WTC11 (cell line): ENCODE measurements around the gene LARGE1. TPM values are rescaled to one million over a fixed set of nuclear protein-coding genes. Genes with fewer than 3 reads are reported as not detected.

Experiments
- ATAC-seq: fragments of 200-7000 bp; cut with Tn5 transposase; 2 replicates; pipeline ENCODE4 v1.10.0; 2021; ENCODE audit warnings: mild to moderate bottlenecking, moderate library complexity
- CTCF ChIA-PET: fragments of 300-600 bp; sonication (Branson Sonifier 250); formaldehyde crosslinking; loops from one replicate; lab custom pipeline; 2021; ENCODE audit warnings: antibody characterized with exemption; lab: Charles Lee
- POLR2A ChIA-PET: fragments of 350-600 bp; sonication (Branson Sonifier 250); formaldehyde crosslinking; loops from one replicate; lab custom pipeline; 2021; ENCODE audit warnings: antibody characterized with exemption; lab: Charles Lee
- DNase-seq: peaks from one replicate; pipeline ENCODE4 v3.0.0; 2021; ENCODE audit warnings: low spot score
- H3K27ac Mint-ChIP-seq: 2 replicates; pipeline ENCODE4 v1.8.0; 2021; ENCODE audit warnings: mixed read lengths
- H3K27me3 Mint-ChIP-seq: 2 replicates; pipeline ENCODE4 v1.8.0; 2021; ENCODE audit warnings: low read depth, mild to moderate bottlenecking, moderate library complexity, mixed read lengths
- H3K36me3 Mint-ChIP-seq: 2 replicates; pipeline ENCODE4 v1.8.0; 2021; ENCODE audit warnings: mixed read lengths
- H3K4me1 Mint-ChIP-seq: 2 replicates; pipeline ENCODE4 v1.8.0; 2022; ENCODE audit warnings: mixed read lengths
- H3K4me3 Mint-ChIP-seq: 2 replicates; pipeline ENCODE4 v1.8.0; 2021; ENCODE audit warnings: mild to moderate bottlenecking, moderate library complexity, mixed read lengths
- H3K9me3 Mint-ChIP-seq: 2 replicates; pipeline ENCODE4 v1.8.0; 2021; ENCODE audit warnings: mixed read lengths
- CREB1 ChIP-seq: sonication (generic); formaldehyde crosslinking; IDR thresholded peaks from 2 replicates; pipeline ENCODE4 v1.8.0; 2023; ENCODE audit warnings: mild to moderate bottlenecking, missing genetic modification reagents
- FOXJ3 ChIP-seq: sonication (generic); formaldehyde crosslinking; IDR thresholded peaks from 2 replicates; pipeline ENCODE4 v1.9.0; 2021; ENCODE audit warnings: missing genetic modification reagents, mild to moderate bottlenecking, borderline replicate concordance
- FOXK1 ChIP-seq: sonication (generic); formaldehyde crosslinking; IDR thresholded peaks from 2 replicates; pipeline ENCODE4 v1.8.0; 2022; ENCODE audit warnings: mild to moderate bottlenecking, moderate library complexity, missing genetic modification reagents
- FOXP1 ChIP-seq: sonication (generic); formaldehyde crosslinking; IDR thresholded peaks from 2 replicates; pipeline ENCODE4 v1.8.0; 2022; ENCODE audit warnings: missing genetic modification reagents, mild to moderate bottlenecking, moderate library complexity, borderline replicate concordance
- NFE2L1 ChIP-seq: sonication (generic); formaldehyde crosslinking; IDR thresholded peaks from 2 replicates; pipeline ENCODE4 v1.8.1; 2023; ENCODE audit warnings: missing genetic modification reagents
- NR1H2 ChIP-seq: sonication (generic); formaldehyde crosslinking; IDR thresholded peaks from 2 replicates; pipeline ENCODE4 v1.9.0; 2021; ENCODE audit warnings: mild to moderate bottlenecking, moderate library complexity, missing genetic modification reagents
- NR2C2 ChIP-seq: sonication (generic); formaldehyde crosslinking; IDR thresholded peaks from 2 replicates; pipeline ENCODE4 v1.8.0; 2022; ENCODE audit warnings: mild to moderate bottlenecking, missing genetic modification reagents
- PRRX2 ChIP-seq: fragments of 250-450 bp; sonication (Bioruptor Pico); IDR thresholded peaks from 2 replicates; pipeline ENCODE4 v1.8.0; 2021; ENCODE audit warnings: mild to moderate bottlenecking
- RORB ChIP-seq: fragments of 250-450 bp; sonication (Bioruptor Pico); IDR thresholded peaks from 2 replicates; pipeline ENCODE4 v1.9.0; 2021; ENCODE audit warnings: mild to moderate bottlenecking
- SOX15 ChIP-seq: fragments of 250-450 bp; sonication (Bioruptor Pico); IDR thresholded peaks from 2 replicates; pipeline ENCODE4 v1.9.0; 2021; ENCODE audit warnings: mild to moderate bottlenecking
- SP1 ChIP-seq: sonication (generic); formaldehyde crosslinking; conservative IDR thresholded peaks from 2 replicates; pipeline ENCODE4 v1.8.1; 2022; ENCODE audit warnings: missing genetic modification reagents
- TCF7 ChIP-seq: sonication (generic); formaldehyde crosslinking; IDR thresholded peaks from 2 replicates; pipeline ENCODE4 v1.8.0; 2022; ENCODE audit warnings: mild to moderate bottlenecking, low read depth, missing genetic modification reagents, moderate library complexity
- TEAD1 ChIP-seq: sonication (generic); formaldehyde crosslinking; IDR thresholded peaks from 2 replicates; pipeline ENCODE4 v1.8.0; 2022; ENCODE audit warnings: mild to moderate bottlenecking, missing genetic modification reagents
- TEAD4 ChIP-seq: sonication (generic); formaldehyde crosslinking; IDR thresholded peaks from 2 replicates; pipeline ENCODE4 v1.8.0; 2022; ENCODE audit warnings: mild to moderate bottlenecking, missing genetic modification reagents
- TP53 ChIP-seq: sonication (generic); formaldehyde crosslinking; IDR thresholded peaks from 2 replicates; pipeline ENCODE4 v1.8.1; 2023; ENCODE audit warnings: mild to moderate bottlenecking, missing genetic modification reagents
- ZNF219 ChIP-seq: sonication (generic); formaldehyde crosslinking; IDR thresholded peaks from 2 replicates; pipeline ENCODE4 v1.8.0; 2023; ENCODE audit warnings: missing genetic modification reagents, mild to moderate bottlenecking, borderline replicate concordance
- ZNF671 ChIP-seq: fragments of 250-450 bp; sonication (Bioruptor Pico); IDR thresholded peaks from 2 replicates; pipeline ENCODE4 v1.8.0; 2021; ENCODE audit warnings: mild to moderate bottlenecking
- total RNA-seq: library from RNA; stranded (reverse); gene quantifications from 3 replicates; pipeline ENCODE4 v1.2.3, GENCODE V29; 2021
- TF ChIP-seq, protein P1 (sequence below): sonication (generic); formaldehyde crosslinking; IDR thresholded peaks from 2 replicates; pipeline ENCODE4 v1.8.1; 2023; ENCODE audit warnings: mild to moderate bottlenecking, missing genetic modification reagents
- TF ChIP-seq, protein P2 (sequence below): sonication (generic); formaldehyde crosslinking; IDR thresholded peaks from 2 replicates; pipeline ENCODE4 v1.8.0; 2022; ENCODE audit warnings: missing genetic modification reagents
- TF ChIP-seq, protein P3 (sequence below): sonication (generic); formaldehyde crosslinking; IDR thresholded peaks from 2 replicates; pipeline ENCODE4 v1.8.0; 2022; ENCODE audit warnings: mild to moderate bottlenecking, missing genetic modification reagents
- TF ChIP-seq, protein P4 (sequence below): sonication (generic); formaldehyde crosslinking; IDR thresholded peaks from 2 replicates; pipeline ENCODE4 v1.8.0; 2022; ENCODE audit warnings: mild to moderate bottlenecking, missing genetic modification reagents
- TF ChIP-seq, protein P5 (sequence below): fragments of 250-450 bp; sonication (Bioruptor Pico); conservative IDR thresholded peaks from 2 replicates; pipeline ENCODE4 v1.9.0; 2021; ENCODE audit warnings: mild to moderate bottlenecking
- TF ChIP-seq, protein P6 (sequence below): sonication (generic); formaldehyde crosslinking; IDR thresholded peaks from 2 replicates; pipeline ENCODE4 v1.8.0; 2023; ENCODE audit warnings: missing genetic modification reagents, mild to moderate bottlenecking, borderline replicate concordance

Gene LARGE1
- total RNA-seq, 1 experiment from 2014 or later, result 72.6 TPM

DNA sequence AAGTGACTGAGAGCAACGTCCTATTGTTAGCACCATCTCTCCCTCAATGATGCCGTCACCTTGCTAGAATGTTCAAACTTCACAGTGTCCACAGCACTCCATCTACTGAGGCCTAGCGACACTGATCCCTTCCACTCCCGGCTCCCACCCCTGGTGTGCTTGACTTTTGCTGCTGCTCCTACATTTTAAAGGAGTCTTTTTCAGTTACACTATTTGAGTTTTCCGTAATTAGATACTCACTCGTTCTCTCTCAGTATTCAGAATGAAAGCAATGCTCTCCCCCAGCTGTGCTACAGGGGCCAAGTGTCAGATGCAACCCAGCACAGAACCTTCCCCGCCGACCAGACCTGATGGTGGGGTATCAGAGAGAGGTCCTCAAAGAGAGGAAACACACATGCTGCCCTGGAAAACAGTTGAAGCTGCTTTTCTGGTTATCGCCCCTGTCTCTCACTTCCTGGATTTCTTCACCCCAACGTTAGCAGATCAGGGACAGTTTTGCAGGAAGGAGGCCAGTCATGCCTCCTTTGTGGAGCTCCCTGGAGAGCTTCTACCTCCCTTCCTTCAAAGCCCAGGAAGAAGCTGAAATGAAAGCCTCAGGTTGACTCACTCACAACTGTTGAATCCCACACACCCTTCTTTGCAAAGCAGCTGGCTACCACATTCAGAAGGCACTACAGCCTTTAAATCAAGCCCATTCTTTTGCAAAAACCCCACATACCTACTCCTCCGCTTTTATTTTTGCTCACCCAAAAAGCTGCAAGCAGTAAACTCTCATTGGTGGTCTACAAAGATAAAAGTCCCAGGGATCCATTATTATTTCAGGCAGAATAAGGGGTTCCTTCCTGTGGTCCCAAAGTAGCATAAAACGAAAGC lies 23.5 kb downstream of the LARGE1 start:
- H3K4me3 Mint-ChIP-seq, result peak overlapping the region; percentile 53
- peaks cover 96% of the 10 kb centered on the region for H3K4me1 Mint-ChIP-seq
- peaks cover 12% of the 10 kb centered on the region for H3K36me3 Mint-ChIP-seq
- ATAC-seq (peak; percentile 85), DNase-seq (no peak)
- POLR2A ChIA-PET, result interaction anchor here (1.1 to 1.7 kb wide), 2 partner anchors 11 to 25 kb away, joined by 3 to 13 read pairs; no protein-coding TSS in a partner anchor
- H3K9me3 Mint-ChIP-seq, result peaks cover 7% of the 10 kb centered on the region
- peak overlapping the region; percentile 99 for H3K27ac Mint-ChIP-seq
- H3K27me3 Mint-ChIP-seq, result no peaks in the 10 kb centered on the region
- CTCF ChIA-PET, result interaction anchor here (0.9 to 1.5 kb wide), 5 partner anchors 17 to 67 kb away, joined by 3 to 12 read pairs (median 4); no protein-coding TSS in a partner anchor
- TF ChIP-seq RORB (CRISPR knock-in tag), result no peak
- TF ChIP-seq, protein P1, sequence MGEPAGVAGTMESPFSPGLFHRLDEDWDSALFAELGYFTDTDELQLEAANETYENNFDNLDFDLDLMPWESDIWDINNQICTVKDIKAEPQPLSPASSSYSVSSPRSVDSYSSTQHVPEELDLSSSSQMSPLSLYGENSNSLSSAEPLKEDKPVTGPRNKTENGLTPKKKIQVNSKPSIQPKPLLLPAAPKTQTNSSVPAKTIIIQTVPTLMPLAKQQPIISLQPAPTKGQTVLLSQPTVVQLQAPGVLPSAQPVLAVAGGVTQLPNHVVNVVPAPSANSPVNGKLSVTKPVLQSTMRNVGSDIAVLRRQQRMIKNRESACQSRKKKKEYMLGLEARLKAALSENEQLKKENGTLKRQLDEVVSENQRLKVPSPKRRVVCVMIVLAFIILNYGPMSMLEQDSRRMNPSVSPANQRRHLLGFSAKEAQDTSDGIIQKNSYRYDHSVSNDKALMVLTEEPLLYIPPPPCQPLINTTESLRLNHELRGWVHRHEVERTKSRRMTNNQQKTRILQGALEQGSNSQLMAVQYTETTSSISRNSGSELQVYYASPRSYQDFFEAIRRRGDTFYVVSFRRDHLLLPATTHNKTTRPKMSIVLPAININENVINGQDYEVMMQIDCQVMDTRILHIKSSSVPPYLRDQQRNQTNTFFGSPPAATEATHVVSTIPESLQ (CRISPR knock-in tag), result no peak
- no peak for TF ChIP-seq SOX15 (CRISPR knock-in tag)
- no peak for TF ChIP-seq FOXJ3 (CRISPR knock-in tag)
- no peak for TF ChIP-seq ZNF671 (CRISPR knock-in tag)
- no peak for TF ChIP-seq TEAD4 (CRISPR knock-in tag)
- TF ChIP-seq NFE2L1 (CRISPR knock-in tag), result no peak
- TF ChIP-seq, protein P2, sequence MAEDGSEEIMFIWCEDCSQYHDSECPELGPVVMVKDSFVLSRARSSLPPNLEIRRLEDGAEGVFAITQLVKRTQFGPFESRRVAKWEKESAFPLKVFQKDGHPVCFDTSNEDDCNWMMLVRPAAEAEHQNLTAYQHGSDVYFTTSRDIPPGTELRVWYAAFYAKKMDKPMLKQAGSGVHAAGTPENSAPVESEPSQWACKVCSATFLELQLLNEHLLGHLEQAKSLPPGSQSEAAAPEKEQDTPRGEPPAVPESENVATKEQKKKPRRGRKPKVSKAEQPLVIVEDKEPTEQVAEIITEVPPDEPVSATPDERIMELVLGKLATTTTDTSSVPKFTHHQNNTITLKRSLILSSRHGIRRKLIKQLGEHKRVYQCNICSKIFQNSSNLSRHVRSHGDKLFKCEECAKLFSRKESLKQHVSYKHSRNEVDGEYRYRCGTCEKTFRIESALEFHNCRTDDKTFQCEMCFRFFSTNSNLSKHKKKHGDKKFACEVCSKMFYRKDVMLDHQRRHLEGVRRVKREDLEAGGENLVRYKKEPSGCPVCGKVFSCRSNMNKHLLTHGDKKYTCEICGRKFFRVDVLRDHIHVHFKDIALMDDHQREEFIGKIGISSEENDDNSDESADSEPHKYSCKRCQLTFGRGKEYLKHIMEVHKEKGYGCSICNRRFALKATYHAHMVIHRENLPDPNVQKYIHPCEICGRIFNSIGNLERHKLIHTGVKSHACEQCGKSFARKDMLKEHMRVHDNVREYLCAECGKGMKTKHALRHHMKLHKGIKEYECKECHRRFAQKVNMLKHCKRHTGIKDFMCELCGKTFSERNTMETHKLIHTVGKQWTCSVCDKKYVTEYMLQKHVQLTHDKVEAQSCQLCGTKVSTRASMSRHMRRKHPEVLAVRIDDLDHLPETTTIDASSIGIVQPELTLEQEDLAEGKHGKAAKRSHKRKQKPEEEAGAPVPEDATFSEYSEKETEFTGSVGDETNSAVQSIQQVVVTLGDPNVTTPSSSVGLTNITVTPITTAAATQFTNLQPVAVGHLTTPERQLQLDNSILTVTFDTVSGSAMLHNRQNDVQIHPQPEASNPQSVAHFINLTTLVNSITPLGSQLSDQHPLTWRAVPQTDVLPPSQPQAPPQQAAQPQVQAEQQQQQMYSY, result no peak
- TF ChIP-seq TEAD1 (CRISPR knock-in tag), result no peak
- no peak for TF ChIP-seq NR2C2 (CRISPR knock-in tag)
- no peak for TF ChIP-seq FOXP1 (CRISPR knock-in tag)
- TF ChIP-seq, protein P3, sequence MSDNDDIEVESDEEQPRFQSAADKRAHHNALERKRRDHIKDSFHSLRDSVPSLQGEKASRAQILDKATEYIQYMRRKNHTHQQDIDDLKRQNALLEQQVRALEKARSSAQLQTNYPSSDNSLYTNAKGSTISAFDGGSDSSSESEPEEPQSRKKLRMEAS, result no peak
- no peak for TF ChIP-seq PRRX2 (CRISPR knock-in tag)
- TF ChIP-seq, protein P4, sequence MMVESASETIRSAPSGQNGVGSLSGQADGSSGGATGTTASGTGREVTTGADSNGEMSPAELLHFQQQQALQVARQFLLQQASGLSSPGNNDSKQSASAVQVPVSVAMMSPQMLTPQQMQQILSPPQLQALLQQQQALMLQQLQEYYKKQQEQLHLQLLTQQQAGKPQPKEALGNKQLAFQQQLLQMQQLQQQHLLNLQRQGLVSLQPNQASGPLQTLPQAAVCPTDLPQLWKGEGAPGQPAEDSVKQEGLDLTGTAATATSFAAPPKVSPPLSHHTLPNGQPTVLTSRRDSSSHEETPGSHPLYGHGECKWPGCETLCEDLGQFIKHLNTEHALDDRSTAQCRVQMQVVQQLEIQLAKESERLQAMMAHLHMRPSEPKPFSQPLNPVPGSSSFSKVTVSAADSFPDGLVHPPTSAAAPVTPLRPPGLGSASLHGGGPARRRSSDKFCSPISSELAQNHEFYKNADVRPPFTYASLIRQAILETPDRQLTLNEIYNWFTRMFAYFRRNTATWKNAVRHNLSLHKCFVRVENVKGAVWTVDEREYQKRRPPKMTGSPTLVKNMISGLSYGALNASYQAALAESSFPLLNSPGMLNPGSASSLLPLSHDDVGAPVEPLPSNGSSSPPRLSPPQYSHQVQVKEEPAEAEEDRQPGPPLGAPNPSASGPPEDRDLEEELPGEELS, result 0 out of 2 replicates have a peak, but pooled peaks have one; percentile 26
- no peak for TF ChIP-seq SP1
- no peak for TF ChIP-seq TP53 (CRISPR knock-in tag)
- no peak for TF ChIP-seq TCF7
- TF ChIP-seq, protein P5, sequence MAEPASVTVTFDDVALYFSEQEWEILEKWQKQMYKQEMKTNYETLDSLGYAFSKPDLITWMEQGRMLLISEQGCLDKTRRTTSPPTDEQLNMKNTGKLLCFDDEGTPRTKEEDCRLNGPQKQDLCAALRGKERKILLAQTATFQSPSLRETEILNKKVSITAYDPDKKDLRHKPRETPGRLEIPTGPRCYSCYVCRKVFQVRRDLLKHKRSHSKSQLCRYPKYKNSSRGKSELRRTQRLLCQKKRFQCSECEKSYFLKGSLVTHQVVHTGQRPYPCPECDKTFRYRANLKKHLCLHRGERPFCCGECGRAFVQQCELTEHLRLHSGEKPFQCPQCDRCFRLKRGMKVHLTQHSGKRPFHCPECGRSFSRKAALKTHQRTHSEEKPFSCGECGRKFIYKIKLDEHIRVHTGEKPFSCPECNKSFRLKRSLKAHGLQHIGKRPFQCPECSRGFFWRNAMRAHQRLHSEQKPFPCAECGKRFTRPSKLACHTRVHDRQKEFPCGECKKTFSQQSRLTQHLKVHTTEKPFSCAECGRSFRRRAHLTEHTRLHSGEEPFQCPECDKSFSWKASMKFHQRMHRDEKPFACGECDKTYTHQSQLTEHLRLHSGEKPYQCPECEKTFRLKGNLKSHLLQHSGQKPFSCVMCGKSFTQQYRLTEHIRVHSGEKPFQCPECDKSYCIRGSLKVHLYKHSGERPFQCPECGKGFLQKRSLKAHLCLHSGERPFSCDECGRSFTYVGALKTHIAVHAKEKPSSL (CRISPR knock-in tag), result no peak
- TF ChIP-seq, protein P6, sequence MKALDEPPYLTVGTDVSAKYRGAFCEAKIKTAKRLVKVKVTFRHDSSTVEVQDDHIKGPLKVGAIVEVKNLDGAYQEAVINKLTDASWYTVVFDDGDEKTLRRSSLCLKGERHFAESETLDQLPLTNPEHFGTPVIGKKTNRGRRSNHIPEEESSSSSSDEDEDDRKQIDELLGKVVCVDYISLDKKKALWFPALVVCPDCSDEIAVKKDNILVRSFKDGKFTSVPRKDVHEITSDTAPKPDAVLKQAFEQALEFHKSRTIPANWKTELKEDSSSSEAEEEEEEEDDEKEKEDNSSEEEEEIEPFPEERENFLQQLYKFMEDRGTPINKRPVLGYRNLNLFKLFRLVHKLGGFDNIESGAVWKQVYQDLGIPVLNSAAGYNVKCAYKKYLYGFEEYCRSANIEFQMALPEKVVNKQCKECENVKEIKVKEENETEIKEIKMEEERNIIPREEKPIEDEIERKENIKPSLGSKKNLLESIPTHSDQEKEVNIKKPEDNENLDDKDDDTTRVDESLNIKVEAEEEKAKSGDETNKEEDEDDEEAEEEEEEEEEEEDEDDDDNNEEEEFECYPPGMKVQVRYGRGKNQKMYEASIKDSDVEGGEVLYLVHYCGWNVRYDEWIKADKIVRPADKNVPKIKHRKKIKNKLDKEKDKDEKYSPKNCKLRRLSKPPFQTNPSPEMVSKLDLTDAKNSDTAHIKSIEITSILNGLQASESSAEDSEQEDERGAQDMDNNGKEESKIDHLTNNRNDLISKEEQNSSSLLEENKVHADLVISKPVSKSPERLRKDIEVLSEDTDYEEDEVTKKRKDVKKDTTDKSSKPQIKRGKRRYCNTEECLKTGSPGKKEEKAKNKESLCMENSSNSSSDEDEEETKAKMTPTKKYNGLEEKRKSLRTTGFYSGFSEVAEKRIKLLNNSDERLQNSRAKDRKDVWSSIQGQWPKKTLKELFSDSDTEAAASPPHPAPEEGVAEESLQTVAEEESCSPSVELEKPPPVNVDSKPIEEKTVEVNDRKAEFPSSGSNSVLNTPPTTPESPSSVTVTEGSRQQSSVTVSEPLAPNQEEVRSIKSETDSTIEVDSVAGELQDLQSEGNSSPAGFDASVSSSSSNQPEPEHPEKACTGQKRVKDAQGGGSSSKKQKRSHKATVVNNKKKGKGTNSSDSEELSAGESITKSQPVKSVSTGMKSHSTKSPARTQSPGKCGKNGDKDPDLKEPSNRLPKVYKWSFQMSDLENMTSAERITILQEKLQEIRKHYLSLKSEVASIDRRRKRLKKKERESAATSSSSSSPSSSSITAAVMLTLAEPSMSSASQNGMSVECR, result 0 out of 2 replicates have a peak, but pooled peaks have one; percentile 48
- 0 out of 2 replicates have a peak, but pooled peaks have one; percentile 12 for TF ChIP-seq FOXK1 (CRISPR knock-in tag)
- TF ChIP-seq ZNF219, result no peak
- TF ChIP-seq NR1H2 (CRISPR knock-in tag), result no peak
- TF ChIP-seq CREB1 (CRISPR knock-in tag), result no peak
